ENCODE measurements around the gene STAT1.

STAT1 gene

GRCh38 chr2:190932514-190932913 lies 81.5 kb downstream of the STAT1 start:
- Histone ChIP-seq H4K20me1 (ENCODE audit: insufficient read depth, low read length) (no peaks in the 10 kb centered on the region; the same call in 1 of the 2 replicates), H3K4me1 (ENCODE audit: insufficient read depth, low read length) (no peaks in the 10 kb centered on the region), H3K9me3 (ENCODE audit: insufficient read depth, low read length, severe bottlenecking) (no peaks in the 10 kb centered on the region), H3K27ac (ENCODE audit: low read length) (no peak overlapping the region), H3K36me3 (ENCODE audit: insufficient read depth, low read length) (peaks cover 50% of the 10 kb centered on the region), H3K9ac (ENCODE audit: low read depth, low read length) (no peak overlapping the region), H3K4me2 (ENCODE audit: insufficient read depth, low read length) (no peak overlapping the region), H3K4me3 (ENCODE audit: low read depth in 1 of 2, low read length in 2 of 2) (no peak overlapping the region), H3K79me2 (ENCODE audit: insufficient read depth, low read length) (no peaks in the 10 kb centered on the region), H2AFZ (ENCODE audit: low read depth, low read length) (no peak overlapping the region), H3K27me3 (ENCODE audit: insufficient read depth, low read length, poor library complexity) (no peaks in the 10 kb centered on the region)
- TF ChIP-seq CTCF (IDR thresholded peaks at IDR 0.05; ENCODE audit: borderline replicate concordance, extremely low read depth, low read length, poor library complexity, severe bottlenecking) (no peak), EZH2 (IDR thresholded peaks at IDR 0.05; ENCODE audit: borderline replicate concordance, low read depth, low read length, severe bottlenecking) (no peak)
- DNase-seq (no peak), ATAC-seq (ENCODE audit: insufficient read depth, low read depth) (no peak)

GRCh38 chr2:190930411-190930810 lies 83.6 kb downstream of the STAT1 start:
- DNase-seq (no peak), ATAC-seq (ENCODE audit: insufficient read depth, low read depth) (no peak)
- Histone ChIP-seq H3K4me1 (ENCODE audit: insufficient read depth, low read length) (no peaks in the 10 kb centered on the region), H3K27ac (ENCODE audit: low read length) (no peak overlapping the region), H3K9ac (ENCODE audit: low read depth, low read length) (no peak overlapping the region), H3K4me2 (ENCODE audit: insufficient read depth, low read length) (no peak overlapping the region), H3K36me3 (ENCODE audit: insufficient read depth, low read length) (peaks cover 66% of the 10 kb centered on the region), H3K27me3 (ENCODE audit: insufficient read depth, low read length, poor library complexity) (no peaks in the 10 kb centered on the region), H2AFZ (ENCODE audit: low read depth, low read length) (no peak overlapping the region), H3K4me3 (ENCODE audit: low read depth in 1 of 2, low read length in 2 of 2) (no peak overlapping the region), H3K79me2 (ENCODE audit: insufficient read depth, low read length) (no peaks in the 10 kb centered on the region), H4K20me1 (ENCODE audit: insufficient read depth, low read length) (no peaks in the 10 kb centered on the region; the same call in 1 of the 2 replicates), H3K9me3 (ENCODE audit: insufficient read depth, low read length, severe bottlenecking) (no peaks in the 10 kb centered on the region)
- no peak for TF ChIP-seq EZH2 (IDR thresholded peaks at IDR 0.05; ENCODE audit: borderline replicate concordance, low read depth, low read length, severe bottlenecking)
- no peak for TF ChIP-seq CTCF (IDR thresholded peaks at IDR 0.05; ENCODE audit: borderline replicate concordance, extremely low read depth, low read length, poor library complexity, severe bottlenecking)

- Histone ChIP-seq H3K4me3 (ENCODE audit: low read depth in 1 of 2, low read length in 2 of 2) (no peak overlapping the region), H3K9me3 (ENCODE audit: insufficient read depth, low read length, severe bottlenecking) (no peaks in the 10 kb centered on the region), H4K20me1 (ENCODE audit: insufficient read depth, low read length) (no peaks in the 10 kb centered on the region; the same call in 1 of the 2 replicates), H2AFZ (ENCODE audit: low read depth, low read length) (no peak overlapping the region), H3K27ac (ENCODE audit: low read length) (no peak overlapping the region), H3K36me3 (ENCODE audit: insufficient read depth, low read length) (peaks cover 70% of the 10 kb centered on the region), H3K27me3 (ENCODE audit: insufficient read depth, low read length, poor library complexity) (no peaks in the 10 kb centered on the region), H3K9ac (ENCODE audit: low read depth, low read length) (no peak overlapping the region), H3K4me1 (ENCODE audit: insufficient read depth, low read length) (no peaks in the 10 kb centered on the region), H3K79me2 (ENCODE audit: insufficient read depth, low read length) (no peaks in the 10 kb centered on the region), H3K4me2 (ENCODE audit: insufficient read depth, low read length) (no peak overlapping the region)
- DNase-seq (no peak), ATAC-seq (ENCODE audit: insufficient read depth, low read depth) (no peak)
- no peak for TF ChIP-seq CTCF (IDR thresholded peaks at IDR 0.05; ENCODE audit: borderline replicate concordance, extremely low read depth, low read length, poor library complexity, severe bottlenecking)
- no peak for TF ChIP-seq EZH2 (IDR thresholded peaks at IDR 0.05; ENCODE audit: borderline replicate concordance, low read depth, low read length, severe bottlenecking)
These were observed 84.1 kb downstream of the STAT1 start for GRCh38 chr2:190929919-190930318.

GRCh38 chr2:190927301-190927700 lies 86.7 kb downstream of the STAT1 start:
- Histone ChIP-seq H3K36me3 (ENCODE audit: insufficient read depth, low read length) (peaks cover 88% of the 10 kb centered on the region), H3K27ac (ENCODE audit: low read length) (no peak overlapping the region), H3K9me3 (ENCODE audit: insufficient read depth, low read length, severe bottlenecking) (no peaks in the 10 kb centered on the region), H3K9ac (ENCODE audit: low read depth, low read length) (no peak overlapping the region), H2AFZ (ENCODE audit: low read depth, low read length) (no peak overlapping the region), H3K4me2 (ENCODE audit: insufficient read depth, low read length) (no peak overlapping the region), H3K79me2 (ENCODE audit: insufficient read depth, low read length) (no peaks in the 10 kb centered on the region), H4K20me1 (ENCODE audit: insufficient read depth, low read length) (no peaks in the 10 kb centered on the region; the same call in 1 of the 2 replicates), H3K4me3 (ENCODE audit: low read depth in 1 of 2, low read length in 2 of 2) (no peak overlapping the region), H3K27me3 (ENCODE audit: insufficient read depth, low read length, poor library complexity) (no peaks in the 10 kb centered on the region), H3K4me1 (ENCODE audit: insufficient read depth, low read length) (no peaks in the 10 kb centered on the region)
- no peak for TF ChIP-seq CTCF (IDR thresholded peaks at IDR 0.05; ENCODE audit: borderline replicate concordance, extremely low read depth, low read length, poor library complexity, severe bottlenecking)
- TF ChIP-seq EZH2 (IDR thresholded peaks at IDR 0.05; ENCODE audit: borderline replicate concordance, low read depth, low read length, severe bottlenecking): no peak
- ATAC-seq (ENCODE audit: insufficient read depth, low read depth): no peak
- DNase-seq: no peak
